Neural progenitor cell (in vitro differentiated cells): ENCODE measurements around the gene ANKHD1.

Experiments
- EZH2 ChIP-seq: fragments of 200-600 bp; sonication (generic); IDR thresholded peaks from 2 replicates; pipeline ENCODE4 v1.6.1; 2017; ENCODE audit warnings: antibody characterized with exemption, mild to moderate bottlenecking, moderate library complexity
- TF ChIP-seq, protein P1 (sequence below): fragments of 200-600 bp; sonication (generic); IDR thresholded peaks from 2 replicates; pipeline ENCODE4 v1.5.1; 2017; ENCODE audit warnings: antibody characterized with exemption, mild to moderate bottlenecking

GRCh38 chr5:140540227-140540626 lies 138.6 kb downstream of the ANKHD1 start:
- no peak for TF ChIP-seq EZH2
- TF ChIP-seq, protein P1, sequence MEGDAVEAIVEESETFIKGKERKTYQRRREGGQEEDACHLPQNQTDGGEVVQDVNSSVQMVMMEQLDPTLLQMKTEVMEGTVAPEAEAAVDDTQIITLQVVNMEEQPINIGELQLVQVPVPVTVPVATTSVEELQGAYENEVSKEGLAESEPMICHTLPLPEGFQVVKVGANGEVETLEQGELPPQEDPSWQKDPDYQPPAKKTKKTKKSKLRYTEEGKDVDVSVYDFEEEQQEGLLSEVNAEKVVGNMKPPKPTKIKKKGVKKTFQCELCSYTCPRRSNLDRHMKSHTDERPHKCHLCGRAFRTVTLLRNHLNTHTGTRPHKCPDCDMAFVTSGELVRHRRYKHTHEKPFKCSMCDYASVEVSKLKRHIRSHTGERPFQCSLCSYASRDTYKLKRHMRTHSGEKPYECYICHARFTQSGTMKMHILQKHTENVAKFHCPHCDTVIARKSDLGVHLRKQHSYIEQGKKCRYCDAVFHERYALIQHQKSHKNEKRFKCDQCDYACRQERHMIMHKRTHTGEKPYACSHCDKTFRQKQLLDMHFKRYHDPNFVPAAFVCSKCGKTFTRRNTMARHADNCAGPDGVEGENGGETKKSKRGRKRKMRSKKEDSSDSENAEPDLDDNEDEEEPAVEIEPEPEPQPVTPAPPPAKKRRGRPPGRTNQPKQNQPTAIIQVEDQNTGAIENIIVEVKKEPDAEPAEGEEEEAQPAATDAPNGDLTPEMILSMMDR, result no peak
